Kidney tubule cell (primary cell): ENCODE results near the gene AUTS2.

Experiments used
- DNase-seq: peaks from one replicate; pipeline ENCODE4 v3.0.0-alpha.2; 2018; ENCODE audit warnings: low spot score

AUTS2 gene

GRCh38 chr7:69992938-69993337, 394.7 kb downstream of the AUTS2 start:
- no peak for DNase-seq

- DNase-seq, result no peak
Observed at GRCh38 chr7:69994218-69994617, 395.9 kb downstream of the AUTS2 start.

- DNase-seq, result no peak
Observed at GRCh38 chr7:69994886-69995542, 396.7 kb downstream of the AUTS2 start.

- no peak for DNase-seq
Observed at GRCh38 chr7:69996121-69996520, 397.8 kb downstream of the AUTS2 start.

GRCh38 chr7:70000737-70001348, 402.6 kb downstream of the AUTS2 start:
- DNase-seq, result no peak

GRCh38 chr7:70005480-70005879, 407.2 kb downstream of the AUTS2 start:
- no peak for DNase-seq

GRCh38 chr7:70005891-70006260, 407.6 kb downstream of the AUTS2 start:
- no peak for DNase-seq

GRCh38 chr7:70006261-70006920, 408.1 kb downstream of the AUTS2 start:
- no peak for DNase-seq

GRCh38 chr7:70008466-70008865, 410.2 kb downstream of the AUTS2 start:
- no peak for DNase-seq

GRCh38 chr7:70014472-70015177, 416.4 kb downstream of the AUTS2 start:
- DNase-seq, result no peak

- DNase-seq, result no peak
Observed at GRCh38 chr7:70015353-70015752, 417.1 kb downstream of the AUTS2 start.

- peak; percentile 15 for DNase-seq
Observed at GRCh38 chr7:70016044-70016770, 417.9 kb downstream of the AUTS2 start.

GRCh38 chr7:70017357-70017756, 419.1 kb downstream of the AUTS2 start:
- DNase-seq, result no peak

GRCh38 chr7:70018700-70019099, 420.4 kb downstream of the AUTS2 start:
- DNase-seq, result no peak

- no peak for DNase-seq
Observed at GRCh38 chr7:70027867-70028266, 429.6 kb downstream of the AUTS2 start.

- DNase-seq, result no peak
Observed at GRCh38 chr7:70028620-70029019, 430.3 kb downstream of the AUTS2 start.

- DNase-seq, result no peak
Observed at GRCh38 chr7:70029993-70030392, 431.7 kb downstream of the AUTS2 start.

- DNase-seq, result no peak
Observed at GRCh38 chr7:70030745-70031144, 432.5 kb downstream of the AUTS2 start.

GRCh38 chr7:70031245-70031644, 433.0 kb downstream of the AUTS2 start:
- DNase-seq, result no peak

- DNase-seq, result no peak
Observed at GRCh38 chr7:70032649-70033048, 434.4 kb downstream of the AUTS2 start.

- no peak for DNase-seq
Observed at GRCh38 chr7:70033226-70033625, 435.0 kb downstream of the AUTS2 start.

- DNase-seq, result no peak
Observed at GRCh38 chr7:70034999-70035398, 436.7 kb downstream of the AUTS2 start.
